MV-4-11 (cell line): ENCODE data around the gene SP3.
A peak's percentile ranks its signal among the peaks of the same experiment; 100 is the strongest.

Source experiments
- DNase-seq: peaks from one replicate; lab custom pipeline; 2025; lab: John Stamatoyannopoulos, UW

Gene SP3

DNA sequence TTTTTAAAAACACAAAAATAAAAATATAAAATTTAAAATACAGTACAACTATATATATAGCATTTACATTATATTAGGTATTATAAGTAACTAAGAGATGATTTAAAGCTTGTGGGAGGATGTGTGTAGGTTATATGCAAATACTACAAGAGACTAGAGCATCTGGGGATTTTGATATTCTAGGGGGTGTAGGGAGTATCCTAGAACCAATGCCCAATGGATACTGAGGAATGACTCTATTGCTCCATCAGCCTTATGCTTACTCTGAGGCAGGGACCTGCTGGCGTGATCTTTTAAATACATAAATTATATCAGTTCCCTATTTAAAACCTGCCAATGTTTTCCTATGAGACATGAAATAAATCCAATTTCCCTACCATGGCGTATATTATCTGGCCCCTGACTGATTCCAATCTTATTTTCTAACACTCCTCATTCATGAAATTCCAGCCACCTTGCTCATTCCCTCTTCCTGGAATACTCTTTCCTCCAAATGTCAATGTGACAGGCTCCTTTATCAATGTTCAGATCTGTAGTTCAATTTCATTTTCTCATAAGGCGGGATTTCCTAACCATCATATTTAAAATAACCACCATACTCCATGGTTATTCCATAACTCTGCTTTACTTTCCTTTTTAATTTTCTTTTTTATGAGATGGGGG lies 22.2 kb downstream of the SP3 start:
- no peak for DNase-seq

DNA sequence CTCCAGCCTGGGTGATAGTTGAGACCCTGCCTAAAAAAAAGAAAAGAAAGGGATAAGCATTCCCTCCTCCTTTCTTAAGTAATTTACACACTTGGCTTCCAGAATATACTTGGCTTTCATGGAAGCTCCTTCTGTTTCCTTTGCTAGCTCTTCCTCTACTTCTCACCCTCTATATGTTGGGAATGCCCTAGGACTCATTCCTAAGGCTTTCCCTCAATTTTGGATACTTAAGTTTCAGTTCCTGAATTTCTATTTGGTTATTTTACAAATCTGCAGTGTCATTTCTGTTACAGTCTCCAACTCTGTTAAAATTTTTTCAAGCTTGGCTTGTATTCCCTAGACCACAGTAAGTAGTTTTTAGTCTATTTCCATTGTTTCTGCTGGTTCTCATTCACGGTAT lies 23.6 kb downstream of the SP3 start:
- DNase-seq: no peak

DNA sequence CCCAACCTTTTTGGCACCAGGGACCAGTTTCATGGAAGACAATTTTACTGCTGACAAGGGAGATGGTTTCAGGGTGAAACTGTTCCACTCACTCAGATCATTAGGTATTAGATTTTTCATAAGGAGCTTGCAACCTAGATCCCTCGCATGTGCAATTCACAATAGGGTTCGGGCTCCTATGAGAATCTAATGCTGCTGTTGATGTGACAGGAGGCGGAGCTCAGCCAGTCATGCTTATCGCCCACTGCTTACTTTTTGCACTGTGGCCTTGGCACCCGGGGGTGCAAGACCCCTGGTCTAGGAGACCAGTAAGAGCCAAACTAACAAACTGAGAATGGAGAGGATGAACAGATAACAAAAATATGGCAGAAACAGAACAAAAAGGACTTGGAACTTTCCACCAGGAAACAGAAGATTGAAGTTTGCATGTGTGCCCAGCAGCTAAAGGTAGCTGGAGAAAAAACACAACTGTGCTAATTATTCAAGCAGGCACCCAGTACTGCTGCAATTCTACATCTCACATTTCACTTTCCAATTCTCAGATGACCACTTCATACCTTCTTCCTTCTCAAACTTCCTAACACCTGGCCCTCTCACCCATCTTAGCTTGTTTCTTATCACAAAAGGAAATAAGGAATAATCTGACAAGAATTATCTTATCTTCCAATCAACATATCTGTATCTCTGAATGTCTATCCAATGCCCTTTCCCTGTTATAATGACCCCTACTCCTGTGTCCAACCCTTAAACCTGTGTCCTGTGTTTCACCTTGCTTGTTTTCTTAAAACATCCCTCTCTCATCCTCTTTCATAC lies 24.8 kb downstream of the SP3 start:
- DNase-seq: no peak

DNA sequence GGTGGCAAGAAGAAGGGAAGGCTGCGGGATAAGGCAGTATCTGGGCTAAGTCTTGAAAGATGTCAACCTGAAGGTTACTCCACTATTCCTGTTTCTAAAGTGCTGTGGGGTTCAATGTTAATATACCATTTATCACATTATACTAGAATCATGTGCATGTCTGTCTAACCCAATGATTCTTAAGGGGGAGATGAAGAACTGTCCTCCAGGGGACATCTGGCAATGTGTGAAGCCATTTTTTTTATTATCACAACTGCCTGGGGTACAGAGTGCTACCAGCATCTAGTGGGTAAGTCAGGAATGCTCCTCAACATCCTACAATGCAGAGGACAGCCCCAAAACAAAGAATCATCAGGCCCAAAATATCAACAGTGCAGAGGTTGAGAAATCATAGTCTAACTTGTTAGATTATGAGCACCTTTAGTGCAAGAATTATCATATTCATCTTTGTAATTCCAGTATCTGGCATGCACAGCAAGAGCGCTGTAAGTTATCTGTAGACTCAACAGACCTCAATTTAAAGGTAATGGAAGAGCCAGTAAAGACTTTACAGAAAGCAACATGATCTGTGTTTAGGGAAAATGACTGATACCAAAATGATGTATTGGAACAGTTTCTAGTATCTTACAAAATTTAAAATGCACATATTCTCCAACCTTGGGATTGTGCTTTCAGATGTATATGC lies 26.3 kb downstream of the SP3 start:
- DNase-seq: no peak

DNA sequence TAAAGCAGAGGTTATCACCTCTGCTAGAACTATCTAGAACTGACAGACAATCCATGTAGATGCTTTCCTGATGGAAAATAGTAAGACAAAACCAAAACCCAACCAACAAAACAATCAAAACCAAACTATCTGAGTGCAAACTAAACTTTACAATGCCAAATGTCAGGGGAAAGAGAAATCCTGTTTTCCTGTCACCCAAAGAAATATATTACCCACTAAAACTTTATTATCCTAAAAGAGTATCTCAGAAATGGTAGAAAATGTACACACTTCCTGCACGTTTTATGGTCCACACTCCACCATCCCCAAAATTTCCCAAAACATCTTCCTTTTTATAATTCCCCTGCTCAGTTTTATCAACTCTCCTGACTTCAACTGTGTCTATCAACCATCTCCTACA lies 29.9 kb downstream of the SP3 start:
- no peak for DNase-seq

DNA sequence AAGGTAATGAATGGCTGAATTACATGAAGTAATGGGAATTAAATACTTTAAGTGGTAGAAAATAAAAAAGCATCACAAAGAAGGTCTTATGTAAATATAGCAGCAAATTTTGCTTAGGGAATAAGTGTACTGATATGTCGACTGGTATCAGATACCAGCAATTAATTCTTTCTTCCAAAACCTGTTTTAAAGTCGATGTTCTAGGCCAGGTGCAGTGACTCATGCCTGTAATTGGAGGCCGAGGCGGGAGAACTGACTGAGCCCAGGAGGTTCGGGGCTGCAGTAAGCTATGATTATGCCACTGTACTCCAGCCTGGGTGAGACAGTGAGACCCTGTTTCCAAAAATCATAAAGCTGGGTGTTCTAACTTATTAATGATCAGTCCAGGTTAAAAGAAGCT lies 30.3 kb downstream of the SP3 start:
- DNase-seq: no peak

DNA sequence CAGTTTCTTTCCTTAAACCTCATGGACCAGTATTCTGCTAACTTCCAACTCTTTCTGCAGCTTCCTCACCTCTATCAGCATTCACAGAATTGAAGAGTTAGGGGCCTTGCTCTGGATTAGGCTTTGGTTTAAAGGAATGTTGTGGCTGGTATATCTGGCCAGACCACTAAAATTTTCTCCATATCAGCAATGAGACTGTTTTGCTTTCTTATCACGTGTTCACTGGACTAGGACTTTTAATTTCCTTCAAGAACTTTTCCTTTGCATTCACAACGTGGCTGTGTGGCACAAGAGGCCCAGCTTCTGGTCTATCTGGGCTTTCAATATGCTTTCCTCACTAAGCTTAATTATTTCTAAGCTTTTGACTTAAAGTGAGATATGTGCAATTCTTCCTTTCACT lies 33.4 kb downstream of the SP3 start:
- no peak for DNase-seq

DNA sequence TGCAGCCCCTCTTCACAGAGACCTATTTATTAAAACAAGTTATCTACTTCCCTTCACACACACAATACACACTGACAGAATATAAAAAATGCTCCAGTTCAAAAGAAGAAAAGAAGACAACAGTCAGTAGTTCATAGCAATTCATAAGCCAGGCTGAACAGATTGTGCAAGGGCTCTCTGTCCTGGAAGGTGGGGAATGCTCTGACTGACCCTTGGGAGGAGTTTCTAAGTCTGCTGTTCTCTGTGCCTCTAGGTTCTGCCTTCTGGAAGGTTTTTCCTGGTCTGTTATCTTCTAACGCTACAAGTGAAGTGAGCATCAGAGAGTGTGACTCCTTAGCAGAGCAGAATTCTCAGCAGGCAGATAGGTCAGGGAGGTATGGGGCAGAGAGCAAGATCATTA lies 35.7 kb downstream of the SP3 start:
- DNase-seq: no peak

DNA sequence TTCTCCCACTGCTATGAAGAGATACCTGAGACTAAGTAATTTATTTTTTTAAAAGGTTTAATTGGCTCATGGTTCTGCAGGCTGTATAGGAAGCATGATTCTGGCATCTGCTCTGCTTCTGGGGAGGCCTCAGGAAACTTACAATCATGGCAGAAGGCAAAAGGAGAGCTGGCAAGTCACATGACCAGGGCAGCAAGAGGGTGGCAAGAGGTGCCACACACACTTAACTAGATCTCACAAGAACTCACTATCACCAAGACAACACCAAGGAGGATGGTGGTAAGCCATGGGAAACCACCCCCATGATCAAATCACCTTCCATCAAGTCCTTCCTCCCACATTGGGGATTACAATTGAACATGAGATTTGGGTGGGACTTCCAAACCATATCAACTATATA lies 38.3 kb downstream of the SP3 start:
- no peak for DNase-seq

DNA sequence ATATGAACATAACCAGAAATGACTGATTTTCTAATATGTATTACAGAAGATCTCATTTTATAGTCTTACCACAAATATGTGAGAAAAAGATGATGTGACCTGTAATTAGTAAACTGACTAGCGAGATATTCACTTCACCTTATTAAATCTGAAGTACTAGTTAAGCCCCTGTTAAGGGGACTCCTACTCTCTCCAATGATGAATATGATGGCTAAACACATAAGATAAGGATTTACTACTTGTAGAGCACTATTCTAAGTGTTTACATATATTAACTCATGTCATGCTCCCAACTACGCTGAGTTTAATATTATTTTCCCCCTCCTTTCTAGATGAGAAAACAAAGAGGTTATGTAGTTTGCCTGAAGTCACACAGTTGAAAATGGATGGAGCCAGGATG lies 40.9 kb downstream of the SP3 start:
- DNase-seq: no peak

DNA sequence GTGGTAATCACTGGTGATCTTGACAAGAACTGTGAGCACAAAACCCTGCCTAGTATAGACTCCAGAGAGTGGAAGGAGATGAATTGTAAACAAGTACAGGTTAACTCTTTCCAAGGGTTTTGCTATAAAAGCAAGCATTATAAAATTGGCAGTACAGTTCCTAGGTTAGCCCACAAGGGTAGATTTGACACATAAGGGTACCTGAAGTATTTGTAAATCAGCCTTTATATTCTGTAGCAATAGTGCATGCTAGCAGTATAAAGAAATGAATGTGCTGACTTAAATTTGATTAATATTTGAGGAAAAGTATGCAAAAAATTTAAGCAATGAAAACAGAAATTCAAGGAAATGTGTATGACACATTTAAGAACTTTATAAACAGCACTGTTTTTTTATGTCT lies 42.4 kb downstream of the SP3 start:
- no peak for DNase-seq

DNA sequence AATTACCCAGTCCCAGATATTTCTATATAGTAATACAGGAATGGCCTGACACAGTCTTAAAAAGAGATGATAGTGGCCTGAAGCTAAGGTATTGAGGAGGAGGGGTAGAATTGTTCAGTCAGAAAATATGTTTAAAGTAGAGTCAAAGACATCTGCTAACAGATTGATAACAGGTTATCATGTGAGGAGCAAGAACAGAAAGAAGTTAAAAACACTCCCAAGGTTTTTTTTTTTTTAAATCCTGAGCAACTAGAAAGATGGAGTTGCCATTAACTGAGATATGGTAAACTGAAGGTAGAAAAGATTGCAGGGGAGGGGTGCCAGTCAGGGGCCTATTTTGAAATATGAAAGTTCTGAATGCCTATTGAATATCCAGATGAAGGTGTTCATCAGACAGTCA lies 43.1 kb downstream of the SP3 start:
- DNase-seq: no peak

DNA sequence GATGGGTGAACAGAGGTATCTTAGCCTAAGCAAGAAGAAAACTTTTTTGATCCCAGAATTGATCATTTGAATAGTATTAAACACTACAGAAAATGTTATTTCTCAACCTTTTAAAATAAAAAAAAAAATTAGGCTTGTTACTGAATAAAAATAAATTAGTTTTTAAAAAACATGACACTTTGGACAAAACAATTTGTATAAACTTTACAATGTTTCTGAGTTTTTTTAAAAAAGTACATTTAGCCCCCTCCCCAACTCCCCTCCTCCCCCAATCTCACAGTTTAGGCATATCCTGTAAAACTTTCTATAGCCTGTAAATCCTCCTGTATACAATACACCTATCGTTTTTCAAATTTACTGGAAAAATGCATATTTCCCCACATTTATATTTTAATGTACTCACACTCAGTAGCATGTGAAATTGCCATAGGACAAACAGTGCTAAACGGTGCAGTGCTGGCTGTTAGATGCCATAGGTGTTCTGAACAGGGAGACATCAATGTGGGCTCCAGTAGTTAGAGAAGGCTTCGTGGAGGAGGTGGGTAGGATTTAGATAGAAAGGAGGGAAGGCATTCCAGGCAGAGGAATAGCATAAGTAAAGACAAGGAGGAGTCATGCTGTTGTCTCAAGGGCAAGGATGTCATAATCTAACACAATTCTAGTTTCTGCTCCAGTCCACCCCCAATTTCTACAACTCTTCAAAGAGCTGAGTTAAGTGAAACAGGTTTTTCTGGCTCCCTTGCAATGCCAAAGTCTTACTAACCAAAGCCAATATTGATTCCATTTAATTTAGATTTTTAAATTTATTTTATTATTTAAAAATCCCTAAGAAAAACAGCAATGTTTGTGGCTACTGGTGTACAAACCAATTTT lies 50.9 kb downstream of the SP3 start:
- no peak for DNase-seq

DNA sequence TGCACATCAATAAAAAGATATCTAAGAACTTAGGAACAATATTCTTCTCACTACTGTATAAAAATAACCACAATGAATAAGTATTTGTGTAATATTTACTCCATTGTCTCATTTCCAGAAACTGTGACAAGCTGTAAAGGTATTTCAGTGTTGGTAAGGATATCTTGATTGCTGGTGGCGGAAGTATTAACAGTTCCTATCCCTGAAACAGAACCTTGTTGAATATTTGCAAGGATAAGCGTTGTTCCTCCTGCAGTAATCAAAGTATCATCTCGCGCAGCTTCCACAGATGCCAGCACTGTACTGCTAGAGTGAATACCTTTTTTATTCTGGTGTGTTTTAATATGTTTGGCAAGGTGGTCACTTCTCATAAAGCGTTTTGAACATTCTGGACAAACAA lies 55.3 kb downstream of the SP3 start:
- no peak for DNase-seq

DNA sequence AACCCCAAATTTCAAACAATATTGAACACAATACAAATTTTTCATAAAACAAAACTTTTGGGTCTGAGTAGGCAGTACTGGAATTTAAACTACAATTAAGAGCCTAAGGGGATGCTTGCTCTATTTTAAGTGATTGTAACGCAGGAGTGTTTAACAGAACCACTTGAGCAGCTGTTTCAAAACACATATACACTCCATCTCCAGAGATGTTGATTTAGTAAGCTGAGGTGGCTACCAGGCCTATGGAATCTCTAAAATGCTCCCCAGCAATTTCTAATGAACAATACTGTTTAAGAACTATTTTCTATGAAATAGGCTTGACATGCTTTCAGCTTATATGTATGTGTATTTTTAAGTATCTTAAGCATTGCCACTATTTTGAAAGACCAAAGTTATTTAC lies 58.5 kb downstream of the SP3 start:
- no peak for DNase-seq

DNA sequence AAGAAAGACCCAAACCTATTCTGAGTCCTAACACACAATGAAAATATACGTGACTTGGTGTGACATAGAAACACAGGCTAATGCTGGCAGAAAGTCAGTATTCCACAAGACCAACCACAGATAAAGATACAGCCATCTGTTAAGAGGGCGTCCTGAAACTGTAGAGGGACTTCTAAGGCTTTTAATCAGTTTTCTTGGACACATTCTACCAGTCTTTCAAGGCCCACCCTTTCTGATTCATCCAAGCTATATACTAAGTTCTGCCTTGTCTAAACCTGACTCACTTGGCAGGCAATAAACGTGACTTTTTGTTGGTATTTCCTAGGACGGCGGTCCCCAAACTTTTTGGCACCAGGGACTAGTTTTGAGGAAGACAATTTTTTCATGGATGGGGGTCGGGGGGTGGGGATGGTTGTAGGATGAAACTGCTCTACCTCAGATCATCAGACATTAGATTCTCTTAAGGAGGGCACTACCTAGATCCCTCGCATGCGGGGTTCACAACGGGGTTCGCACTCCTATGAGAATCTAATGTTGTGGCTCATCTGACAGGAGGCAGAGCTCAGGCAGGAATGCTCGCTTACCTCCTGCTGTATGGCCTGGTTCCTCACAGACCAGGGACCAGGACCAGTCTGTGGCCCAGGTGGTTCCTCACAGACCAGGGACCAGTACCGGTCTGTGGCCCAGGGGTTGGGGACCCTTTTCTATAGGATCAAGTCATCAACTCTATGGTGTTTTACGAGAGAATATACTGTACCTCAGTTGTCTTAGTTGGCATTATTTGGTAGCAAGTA lies 61.4 kb downstream of the SP3 start:
- DNase-seq: no peak

DNA sequence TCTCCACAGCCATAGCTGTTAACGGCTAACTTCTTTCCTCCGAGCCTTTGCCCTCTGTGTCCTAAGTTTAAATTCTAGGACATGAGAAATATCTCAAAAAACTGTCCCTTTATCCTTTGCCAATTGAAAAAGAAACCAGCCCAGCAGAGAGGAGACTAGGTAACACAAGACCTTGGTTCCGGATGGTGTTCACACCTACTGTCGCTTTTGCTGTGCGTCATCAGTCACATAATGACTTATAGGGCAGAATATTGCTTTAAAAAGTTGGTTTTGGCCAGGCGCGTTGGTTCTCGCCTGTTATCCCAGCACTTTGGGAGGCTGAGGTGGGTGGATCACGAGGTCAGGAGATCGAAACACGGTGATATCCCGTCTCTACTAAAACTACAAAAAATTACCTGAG lies 66.2 kb downstream of the SP3 start:
- DNase-seq: no peak

DNA sequence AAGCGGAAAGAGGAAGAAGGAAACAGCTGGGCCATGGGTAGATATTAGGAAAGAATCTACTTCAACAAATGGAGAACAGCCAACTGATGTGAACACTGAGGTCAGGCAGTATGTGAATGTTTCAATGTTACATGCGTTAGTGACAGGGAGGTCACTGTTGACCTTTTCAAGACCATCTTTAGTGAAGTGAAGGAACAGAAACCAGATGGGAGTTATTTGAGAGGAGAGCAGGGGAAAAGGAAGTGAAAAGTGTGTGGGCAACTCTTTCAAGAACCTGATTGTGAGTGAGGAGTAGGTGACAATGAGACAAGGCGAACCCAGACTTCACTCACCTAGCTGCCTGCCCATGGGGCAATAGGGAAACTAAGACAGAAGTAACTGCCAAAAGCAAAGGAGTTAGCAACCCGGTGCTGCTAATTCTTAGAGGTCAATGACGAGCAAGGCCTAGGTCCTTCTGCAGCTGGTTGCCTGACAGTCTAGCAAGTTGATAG lies 67.0 kb downstream of the SP3 start:
- DNase-seq: peak; percentile 98

DNA sequence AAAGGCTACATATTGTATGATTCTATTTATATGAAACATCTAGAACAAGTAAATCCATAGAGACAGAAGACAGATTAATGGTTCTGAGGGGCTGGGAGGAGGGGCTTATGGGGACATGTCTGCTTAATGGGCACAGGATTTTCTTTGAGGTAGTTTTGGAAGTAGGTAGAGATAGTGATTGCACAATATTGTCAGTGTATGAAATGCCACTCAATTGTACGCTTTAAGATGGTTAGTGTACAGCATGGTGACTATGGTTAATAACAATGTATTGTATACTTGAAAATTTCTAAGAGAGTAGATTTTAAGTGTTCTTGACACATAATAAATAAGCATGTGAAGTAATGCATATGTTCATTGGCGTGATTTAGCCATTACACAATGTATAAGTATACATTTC lies 68.4 kb downstream of the SP3 start:
- DNase-seq: no peak

DNA sequence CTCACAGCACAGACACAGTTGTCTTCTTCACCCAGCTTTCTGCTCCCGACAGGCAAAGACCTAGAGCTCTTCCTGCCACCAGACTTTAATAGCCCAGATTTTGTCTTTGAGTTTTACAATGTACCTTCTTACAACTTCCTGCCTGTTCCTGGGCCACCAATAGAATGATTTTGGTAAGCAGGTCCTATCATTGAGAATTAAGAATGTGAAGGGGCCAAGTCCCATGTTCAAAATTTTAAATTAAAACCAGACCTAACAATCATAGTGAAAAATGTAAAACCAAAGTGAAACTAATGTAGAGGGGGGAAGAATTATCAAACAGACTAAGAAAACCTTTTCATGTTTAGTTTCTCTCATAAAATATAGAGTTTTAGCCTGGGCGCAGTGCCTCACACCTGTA lies 72.8 kb downstream of the SP3 start:
- DNase-seq: no peak

DNA sequence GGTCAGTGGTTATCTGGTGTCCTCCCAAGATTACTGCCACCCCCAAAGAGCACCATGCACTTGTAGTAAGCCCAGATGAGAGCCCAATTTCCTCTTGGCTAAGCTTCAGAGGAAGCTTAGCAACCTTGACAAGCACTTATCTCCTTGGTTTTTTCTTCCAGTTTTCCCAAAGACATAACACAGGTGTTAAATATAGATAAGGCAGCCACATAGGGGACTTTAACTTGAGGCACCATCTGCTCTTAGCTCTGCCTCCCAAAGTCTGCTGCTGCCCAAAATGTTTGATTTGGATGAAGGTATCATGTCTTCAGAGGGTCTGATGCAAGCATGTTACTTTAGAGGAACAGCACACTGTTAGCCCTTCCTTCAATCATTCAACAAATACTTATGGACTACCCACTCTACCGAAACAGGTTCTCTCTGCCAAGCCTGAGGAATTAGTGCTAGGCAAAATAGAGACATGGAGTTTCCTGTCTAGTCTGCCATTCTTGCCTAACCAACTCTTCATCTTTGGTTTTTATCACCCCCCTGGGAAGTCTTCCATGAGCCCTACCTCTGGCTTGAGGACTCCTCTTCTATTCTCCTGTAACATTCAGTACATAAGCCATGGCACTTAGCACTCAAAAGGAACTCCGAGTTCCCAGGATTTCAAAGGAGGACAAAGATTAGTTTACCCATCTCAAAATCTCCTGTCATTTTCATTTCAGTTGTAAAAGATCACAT lies 73.7 kb downstream of the SP3 start:
- no peak for DNase-seq
